Islet of Langerhans (tissue), 1 donor: ENCODE results near the gene TMEM35A.
"Not testable (repeated sequence)": the region's sequence is repeated elsewhere in the genome, so short reads cannot be mapped to it uniquely, and the experiment has no call there.

Experiments
- FAIRE-seq: peaks from one replicate; lab custom pipeline; 2011; peaks lifted over from hg19 to GRCh38; lab: Jason Lieb, UNC

TMEM35A gene, protein sequence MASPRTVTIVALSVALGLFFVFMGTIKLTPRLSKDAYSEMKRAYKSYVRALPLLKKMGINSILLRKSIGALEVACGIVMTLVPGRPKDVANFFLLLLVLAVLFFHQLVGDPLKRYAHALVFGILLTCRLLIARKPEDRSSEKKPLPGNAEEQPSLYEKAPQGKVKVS

DNA sequence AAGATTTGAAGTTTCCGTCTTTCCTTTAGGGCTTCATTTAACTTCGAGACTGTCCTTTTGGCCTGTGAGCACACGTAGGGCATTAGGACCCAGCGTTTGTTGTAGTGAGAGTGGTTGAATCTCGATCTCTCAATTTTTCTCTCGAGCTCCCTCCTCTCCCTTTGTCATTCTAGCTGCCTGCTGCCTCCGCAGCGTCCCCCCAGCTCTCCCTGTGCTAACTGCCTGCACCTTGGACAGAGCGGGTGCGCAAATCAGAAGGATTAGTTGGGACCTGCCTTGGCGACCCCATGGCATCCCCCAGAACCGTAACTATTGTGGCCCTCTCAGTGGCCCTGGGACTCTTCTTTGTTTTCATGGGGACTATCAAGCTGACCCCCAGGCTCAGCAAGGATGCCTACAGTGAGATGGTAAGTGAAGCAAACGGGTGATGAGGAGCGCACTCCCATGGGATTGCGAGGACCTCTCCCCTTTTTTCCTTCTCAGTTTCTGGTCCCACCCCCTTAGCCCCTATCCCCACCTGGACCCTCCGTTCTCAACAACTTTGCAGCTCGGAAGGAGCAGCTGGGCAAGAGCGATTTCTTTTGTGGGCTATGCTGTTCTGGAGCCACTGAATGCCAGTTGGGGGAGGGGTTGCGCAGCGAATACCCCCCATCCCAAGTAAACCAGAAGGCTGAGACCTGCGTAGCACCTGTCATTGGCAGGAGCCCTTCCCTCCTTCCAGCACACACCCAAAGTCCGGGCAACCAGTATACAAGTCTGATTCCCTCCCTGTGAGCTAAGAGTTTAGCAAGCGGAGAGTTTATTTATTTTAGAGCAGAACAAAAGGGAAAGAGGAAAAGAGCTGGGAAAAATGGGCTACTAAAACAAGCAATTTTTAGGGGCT is at the start of gene TMEM35A:
TMEM35A (plus strand) TSS at position 164 of the 883 bp plus-strand sequence; CDS start at position 288, 124 bp downstream.
- no peak for FAIRE-seq

DNA sequence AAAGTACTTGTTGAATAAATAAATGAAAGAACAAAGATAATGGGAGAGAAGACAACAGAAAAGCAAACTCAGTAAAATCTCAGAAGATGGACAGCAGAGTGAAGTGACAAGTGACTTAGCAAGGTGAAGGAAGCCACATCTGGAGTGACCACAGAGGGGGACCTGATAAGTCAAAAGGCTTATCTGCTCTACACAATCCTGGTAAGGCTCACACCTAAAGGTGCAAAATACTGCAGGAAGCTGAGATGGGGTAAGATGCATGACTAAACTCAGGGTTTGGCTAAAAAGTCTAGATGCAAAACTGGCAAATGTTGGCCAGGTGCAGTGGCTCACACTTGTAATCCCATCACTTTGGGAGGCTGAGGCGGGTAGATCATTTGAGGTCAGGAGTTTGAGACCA is 49.0 kb upstream of the TMEM35A start:
- FAIRE-seq: no peak

DNA sequence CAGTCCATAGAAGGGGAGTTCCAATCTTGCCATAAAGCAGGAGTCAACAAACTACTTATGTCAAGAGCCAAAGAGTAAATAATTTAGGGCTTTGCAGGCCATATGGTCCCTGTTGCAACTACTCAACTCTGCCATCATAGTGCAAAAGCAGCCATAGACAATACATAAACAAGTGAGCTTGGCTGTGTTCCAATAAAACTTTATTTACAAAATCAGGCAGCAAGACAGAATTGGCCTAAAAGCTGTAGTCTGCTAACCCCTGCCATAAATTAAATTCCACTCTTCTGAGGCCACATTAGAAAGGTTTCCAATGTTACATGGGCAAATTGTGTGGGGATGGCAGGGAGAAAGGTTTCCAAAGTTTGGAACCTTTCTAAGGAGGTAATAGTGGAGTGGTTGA is 41.4 kb upstream of the TMEM35A start:
- FAIRE-seq: no peak

DNA sequence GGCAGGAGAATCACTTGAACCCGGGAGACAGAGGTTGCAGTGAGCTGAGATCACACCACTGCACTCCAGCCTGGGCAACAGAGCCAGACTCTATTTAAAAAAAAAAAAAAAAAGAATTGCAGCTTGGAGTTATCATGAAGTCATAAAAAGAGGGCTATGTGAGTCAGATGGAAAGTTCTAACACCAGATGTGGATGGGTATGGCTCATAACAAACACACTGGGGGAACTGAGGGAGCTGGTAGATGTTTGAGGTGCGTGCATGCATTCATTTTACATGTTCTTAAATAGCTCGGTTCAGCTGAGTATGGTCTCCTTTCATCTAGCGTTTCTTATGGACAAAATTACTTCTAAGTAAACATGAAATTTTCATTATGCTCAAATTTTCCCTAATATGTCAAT is 38.5 kb upstream of the TMEM35A start:
- FAIRE-seq: no peak

DNA sequence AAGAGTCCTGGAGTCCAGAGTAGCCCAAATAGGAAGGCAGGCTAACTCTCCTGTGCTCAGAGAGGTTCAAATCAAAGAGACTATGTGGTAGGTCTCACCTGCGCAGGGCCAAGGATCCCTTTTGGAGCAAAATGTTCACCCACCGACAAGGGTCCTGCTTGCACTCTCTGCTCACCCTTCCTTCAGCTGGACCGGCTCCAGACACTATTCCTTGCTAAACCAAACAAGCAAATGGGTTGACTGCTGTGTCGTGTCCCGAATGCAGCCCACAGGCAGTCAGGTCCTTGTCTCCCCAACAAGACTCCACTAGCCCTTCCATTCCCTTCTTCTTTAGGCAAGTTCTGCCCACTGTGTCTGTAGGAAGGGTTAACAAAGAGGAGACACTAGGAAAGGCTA is 27.5 kb upstream of the TMEM35A start:
- FAIRE-seq: no peak

DNA sequence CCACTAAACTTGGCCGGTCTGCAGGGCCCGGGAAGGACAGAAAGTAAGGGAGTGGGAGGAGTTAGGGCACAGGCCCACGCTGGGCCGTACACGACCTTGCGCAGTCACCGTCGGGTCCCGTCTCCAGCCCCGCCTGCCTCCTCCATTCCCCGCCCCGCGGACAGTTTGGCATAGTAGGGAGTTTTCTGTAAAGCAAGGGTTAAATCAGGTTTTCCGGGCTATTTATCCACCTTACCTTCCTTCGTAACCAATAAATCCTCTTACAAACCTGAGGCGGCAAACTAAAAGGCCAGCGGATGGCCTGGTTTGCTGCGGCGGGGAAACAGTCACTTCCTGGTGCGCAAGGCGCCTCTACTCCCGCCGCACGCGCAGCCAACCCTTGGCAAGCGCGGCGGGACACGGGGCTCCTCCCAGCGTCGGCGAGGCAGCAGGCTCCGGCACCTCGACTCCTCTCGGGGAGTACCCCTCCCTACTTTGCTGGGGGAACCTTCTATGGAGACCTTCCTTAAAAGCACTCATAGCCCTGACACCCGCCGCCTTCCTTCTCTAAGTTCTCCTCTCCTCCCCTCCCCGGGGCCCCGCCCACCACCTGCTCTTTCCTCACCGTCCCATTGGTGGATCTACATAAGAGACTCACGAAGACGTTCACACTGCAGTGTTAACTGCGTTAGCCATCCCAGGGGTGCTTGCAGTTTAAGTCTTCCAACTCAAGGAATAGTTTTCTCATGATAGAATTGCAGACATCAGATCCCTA is 27.0 kb upstream of the TMEM35A start, which contains the start of gene TRMT2B:
TRMT2B (minus strand) TSS at position 563 of the 754 bp plus-strand sequence. CDS start 9,822 bp downstream, outside the sequence.
- FAIRE-seq: no peak

DNA sequence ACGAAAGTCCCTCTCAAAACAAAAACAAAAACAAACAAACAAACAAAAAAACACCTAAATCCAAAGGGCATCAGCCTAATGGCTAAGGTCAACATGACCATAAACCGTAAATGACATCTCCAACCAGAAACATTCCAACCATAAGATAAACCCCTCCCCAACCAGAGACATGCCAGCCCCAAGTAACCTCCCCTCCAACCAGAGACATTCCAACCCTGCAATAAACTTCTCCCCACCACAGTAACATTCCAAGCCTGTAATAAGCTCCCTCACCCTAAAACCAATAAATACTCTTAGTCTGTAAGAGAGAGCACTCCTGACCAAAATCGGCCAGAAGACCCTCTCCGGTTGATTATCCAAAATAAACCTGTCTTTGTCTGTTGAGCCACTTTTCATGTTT is 22.1 kb upstream of the TMEM35A start:
- FAIRE-seq: not testable (repeated sequence)

DNA sequence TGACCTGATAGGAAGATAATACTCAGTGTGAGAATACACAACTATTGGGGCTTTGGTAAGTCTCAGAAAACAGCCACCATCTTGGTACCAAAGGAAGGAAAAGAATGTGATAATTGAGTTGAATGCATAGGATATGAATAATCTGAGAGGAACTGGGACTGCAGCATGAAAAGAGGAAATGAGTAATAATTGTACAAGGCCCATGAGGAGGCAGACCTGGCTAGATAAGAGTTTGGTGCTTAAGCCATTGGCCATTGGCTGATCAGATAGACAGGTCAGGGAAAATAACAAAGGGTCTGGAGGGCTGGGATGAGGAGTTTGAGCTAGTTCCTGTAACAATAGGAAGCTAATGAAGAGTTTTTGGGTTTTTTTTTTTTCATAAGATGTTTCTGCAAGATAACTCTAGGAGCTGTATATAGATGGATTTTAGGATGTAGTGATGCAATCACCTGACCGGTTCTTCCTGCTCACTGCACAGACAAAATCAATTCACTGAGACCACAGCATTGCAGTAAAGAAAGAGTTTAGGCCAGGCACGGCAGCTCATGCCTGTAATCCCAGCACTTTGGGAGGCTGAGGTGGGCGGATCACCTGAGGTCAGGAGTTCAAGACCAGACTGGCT is 21.5 kb upstream of the TMEM35A start:
- FAIRE-seq: no peak

DNA sequence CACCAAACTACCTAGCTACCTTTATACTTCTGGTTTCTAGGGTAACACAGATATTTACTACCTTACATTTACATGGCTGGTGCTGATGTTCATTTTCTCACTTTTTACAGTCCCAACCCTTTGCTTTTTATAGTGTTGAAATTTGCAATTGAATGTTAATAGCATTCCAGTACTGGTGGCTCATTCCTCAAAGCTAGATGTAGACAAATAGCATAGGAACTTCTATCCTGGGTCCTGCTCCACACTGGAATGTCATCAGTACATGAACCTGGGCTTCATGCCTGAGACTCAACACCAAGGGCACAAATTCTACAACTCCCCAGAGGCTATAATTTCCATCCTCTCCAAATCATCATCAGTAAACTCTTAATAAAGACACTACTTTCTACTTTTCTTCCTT is 16.5 kb upstream of the TMEM35A start:
- no peak for FAIRE-seq

DNA sequence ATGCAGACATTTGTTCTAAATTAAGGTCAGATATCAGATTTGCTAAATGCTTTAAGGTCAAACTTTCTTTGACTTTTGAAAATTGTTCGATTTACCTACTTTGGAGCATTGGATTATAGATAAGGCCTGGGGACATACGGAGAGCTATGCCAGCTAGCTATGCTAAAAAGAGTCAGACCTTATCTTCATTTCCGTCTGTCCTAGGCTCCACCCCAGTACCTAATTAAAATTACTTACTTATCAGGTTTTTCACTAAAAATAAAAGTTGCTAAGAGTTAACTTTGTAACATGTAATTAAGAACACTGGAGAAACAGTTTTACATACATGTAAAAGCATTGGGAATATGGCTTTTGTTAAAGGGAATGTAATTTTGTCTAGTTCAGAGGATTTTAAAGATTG is 7.1 kb upstream of the TMEM35A start:
- no peak for FAIRE-seq

DNA sequence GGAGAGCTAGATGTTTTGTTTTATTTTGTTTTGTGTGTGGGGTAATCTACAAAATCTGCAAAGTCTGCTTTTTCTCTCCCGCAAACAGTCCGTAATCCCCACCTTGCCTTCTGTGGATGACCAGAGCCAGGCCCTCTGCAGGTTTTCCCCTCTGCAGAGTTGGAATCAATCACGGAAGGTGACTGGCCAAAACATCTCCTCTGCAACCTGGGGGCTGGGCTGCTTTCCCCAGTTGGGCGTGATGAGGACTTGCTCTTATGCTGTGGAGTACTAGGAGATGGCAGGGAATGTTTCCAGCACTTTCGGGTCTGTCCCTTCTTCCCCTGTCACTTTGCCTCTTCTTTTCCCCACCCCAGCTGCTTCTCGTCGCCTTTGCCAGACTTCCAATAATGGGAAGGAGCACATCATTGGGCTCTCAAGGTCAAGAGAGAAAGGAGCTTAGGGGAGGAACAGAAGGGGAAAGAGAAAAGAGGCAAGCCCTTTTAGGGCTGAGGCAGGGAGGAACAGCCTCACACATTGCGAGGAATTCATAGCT is 1.1 kb downstream of the TMEM35A start:
- FAIRE-seq: no peak

DNA sequence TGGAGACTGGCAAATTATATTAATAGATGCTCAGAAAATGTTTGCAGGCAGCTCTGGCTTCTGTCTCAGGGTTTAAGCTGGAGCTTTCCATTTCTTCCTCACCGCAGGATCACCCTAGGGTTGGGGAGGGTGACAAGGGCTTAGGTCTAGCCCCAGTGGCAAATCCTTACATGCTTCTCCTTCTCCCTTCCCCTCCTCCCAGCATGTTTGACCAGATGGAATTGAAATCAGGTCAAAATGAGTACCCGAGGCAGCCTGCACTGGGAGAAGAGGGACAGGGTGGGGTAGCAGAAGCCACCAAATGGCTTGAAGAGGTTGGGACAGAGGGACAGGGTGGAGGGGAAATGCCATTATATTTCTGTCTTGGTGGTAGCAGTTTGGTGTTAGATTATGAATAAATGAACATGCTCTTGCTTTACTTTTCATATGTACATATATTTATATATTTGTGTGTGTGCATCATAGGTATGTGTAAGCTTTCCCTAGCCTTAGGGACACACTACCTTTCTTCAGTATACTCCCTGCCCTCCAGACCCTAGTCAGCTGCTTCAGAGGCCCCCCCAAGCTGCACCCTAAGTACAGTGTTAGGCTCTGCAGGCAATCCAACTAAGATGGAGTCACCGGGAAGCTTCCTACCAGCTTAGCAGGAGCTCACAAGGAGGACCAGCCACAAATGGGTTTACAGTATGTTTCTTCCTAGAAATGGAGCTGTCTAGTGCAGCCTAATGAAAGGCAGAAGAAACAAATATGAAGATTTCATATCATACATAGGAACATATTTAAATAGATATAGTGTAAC is 1.8 kb downstream of the TMEM35A start:
- FAIRE-seq: no peak

DNA sequence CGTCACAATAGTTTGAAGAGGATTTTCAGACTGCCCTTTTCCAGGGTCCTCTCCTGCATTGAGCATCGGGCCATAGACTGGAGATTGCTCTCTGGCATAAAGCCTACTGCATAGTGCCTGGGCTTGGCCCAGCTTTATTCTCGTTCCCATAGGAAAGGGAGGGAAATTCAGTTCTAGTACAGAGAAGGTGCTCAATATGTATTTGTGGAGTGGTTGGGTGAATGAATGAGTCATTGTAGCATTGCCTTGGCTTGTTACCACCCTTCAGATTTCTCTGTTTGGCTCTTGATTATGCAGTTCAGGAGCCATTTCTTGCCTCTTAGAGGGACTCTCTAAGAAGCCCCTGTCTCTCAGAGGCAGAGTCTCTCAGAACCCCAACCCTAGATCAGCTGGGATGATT is 2.6 kb downstream of the TMEM35A start:
- no peak for FAIRE-seq

DNA sequence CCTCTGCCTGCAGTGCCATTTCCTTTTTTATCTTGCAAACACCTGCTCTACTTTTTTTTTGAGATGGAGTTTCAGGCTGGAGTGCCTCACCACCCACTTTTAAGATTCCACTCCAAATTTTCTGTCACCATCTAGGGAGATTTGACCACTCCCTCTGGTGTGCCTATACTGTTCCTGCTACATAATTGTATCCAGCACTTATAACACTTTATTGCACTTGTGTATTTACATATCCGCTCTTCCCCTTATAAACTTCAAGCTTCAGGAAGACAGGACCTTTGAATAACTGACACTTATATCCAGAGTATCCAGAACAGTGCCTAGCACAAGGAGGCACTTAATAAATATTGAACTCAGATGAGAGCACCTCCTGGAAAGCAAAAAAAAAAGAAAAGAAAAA is 13.1 kb downstream of the TMEM35A start:
- no peak for FAIRE-seq

DNA sequence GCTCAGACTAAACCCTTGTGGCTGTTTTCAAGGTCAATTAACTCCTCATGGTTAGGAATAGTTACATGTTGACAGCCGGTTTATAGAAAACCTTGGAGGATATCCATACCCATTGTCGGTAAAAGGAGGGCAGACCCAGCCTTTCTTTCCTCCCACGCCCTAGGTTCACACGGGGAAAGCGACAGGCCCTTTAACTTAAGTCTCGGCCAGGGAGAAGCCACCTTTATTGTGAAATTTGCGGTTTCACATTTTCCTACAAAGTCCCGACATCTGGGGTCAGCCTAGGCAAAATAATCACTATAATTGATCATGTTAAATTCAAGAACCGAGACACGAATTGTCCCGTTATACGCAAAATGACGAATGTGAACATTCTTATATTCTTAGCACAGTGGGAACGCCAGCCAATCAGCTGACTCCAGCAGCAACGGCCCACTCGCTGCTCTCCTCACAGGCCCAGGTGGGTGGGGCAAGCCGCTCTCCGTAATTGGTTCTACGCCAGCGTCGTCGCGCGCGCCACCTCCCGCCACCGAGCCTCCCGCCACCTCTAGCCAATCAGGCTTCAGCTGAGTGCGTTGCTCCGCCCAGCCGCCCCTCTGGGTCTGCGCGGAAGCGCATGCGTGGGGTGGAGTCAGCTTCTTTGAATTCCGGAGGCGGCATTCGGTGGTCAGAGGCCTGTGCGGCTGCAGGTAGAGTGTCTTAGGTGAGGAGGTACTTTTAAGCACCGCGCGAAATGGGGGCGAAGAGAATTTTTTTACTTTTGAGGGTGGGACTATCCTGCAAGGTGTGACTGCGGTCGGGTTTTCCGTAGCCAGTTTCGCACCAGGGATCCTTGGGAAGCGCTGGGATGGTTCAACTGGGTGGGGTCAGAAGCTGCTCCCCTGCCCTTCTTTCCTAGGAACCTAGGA is 19.1 kb downstream of the TMEM35A start, which contains the start of gene CENPI:
CENPI (plus strand) TSS at position 659 of the 908 bp plus-strand sequence. CDS start 2,867 bp downstream, outside the sequence.
- peak; percentile 83 for FAIRE-seq

DNA sequence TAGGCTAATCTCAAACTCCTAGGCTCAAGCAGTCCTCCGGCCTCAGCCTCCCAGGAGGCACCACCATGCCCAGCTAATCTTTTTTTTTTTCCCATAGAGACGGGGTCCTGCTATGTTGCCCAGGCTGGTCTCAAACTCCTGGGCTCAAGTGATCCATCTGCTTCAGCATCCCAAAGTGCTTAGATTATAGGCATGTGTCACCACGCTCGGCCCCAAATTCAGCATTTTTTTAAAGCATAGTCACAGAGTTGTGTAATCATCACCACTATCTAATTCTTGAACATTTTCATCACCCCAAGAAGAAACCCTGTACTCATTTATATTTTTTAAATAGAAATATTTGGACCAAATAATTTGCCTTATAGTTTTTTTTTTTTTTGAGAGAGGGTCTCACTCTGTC is 29.6 kb downstream of the TMEM35A start:
- no peak for FAIRE-seq

DNA sequence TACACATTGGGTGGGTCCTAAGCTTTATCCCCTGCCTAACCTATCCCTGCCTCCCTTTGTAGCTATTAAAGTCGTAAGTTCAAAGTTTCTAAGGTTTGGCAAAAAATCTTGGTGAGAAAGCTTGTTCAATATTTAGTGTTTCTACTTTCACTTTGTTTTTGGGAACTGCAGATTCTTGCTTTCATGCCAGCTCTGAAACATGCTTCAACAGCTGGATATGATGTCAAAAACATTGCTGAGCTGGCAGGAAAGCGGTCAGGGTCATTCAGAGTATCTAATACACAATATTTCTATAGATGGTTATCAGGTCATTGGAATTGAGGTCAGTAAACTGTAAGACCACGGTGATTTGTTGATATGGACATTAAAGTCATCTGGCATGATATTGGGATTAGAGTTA is 39.0 kb downstream of the TMEM35A start:
- no peak for FAIRE-seq

DNA sequence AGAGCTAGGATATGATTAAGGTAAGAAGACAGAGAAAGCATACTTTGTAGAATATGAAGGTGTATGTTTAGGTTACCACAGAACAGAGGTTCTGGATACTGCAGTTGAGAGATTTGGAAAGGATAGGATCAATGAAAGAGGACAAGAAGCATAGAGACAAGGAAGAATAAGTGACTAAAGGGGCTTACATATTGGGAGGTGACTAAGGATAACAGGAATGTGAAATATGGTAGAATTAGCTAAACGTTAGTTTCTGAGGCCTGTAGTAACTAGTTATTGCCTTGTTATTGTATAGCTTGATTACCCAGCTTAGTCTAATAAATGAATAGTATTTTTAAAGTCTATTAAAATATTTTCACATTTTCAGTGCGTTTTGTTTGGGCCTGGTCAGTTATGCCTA is 57.6 kb downstream of the TMEM35A start:
- no peak for FAIRE-seq
